Psoas muscle (tissue), 8 donors: ENCODE measurements around the gene GRIN2C. TPM values are rescaled to one million over a fixed set of nuclear protein-coding genes. Genes with fewer than 3 reads are reported as not detected.

Source experiments
- ATAC-seq, 4 donors: fragments of 200-7000 bp; cut with Tn5 transposase; one replicate each; pipeline ENCODE4 v1.9.1; 2020; ENCODE audit warnings: moderate library complexity in 3 of 4, mild to moderate bottlenecking in 2 of 4
- DNase-seq, 2 donors: peaks; one replicate each; pipeline ENCODE4 v3.0.0-alpha.2; 2020
- H3K27ac ChIP-seq: fragments of 200-600 bp; one replicate; pipeline ENCODE4 v1.8.0; 2022
- H3K27me3 ChIP-seq, 3 donors: fragments of 200-600 bp in 1 of 3; one replicate each; pipeline versions ENCODE4 v1.6.1 to v1.8.0; 2013 to 2022; ENCODE audit warnings: low read length in 2 of 3, mild to moderate bottlenecking in 2 of 3, moderate library complexity in 1 of 3; ENCODE audit not compliant: insufficient read depth in 3 of 3
- H3K36me3 ChIP-seq, 2 donors: fragments of 200-600 bp in 1 of 2; one replicate each; pipeline versions ENCODE4 v1.6.1 to v1.8.0; 2013 to 2022; ENCODE audit warnings: low read depth in 1 of 2, mild to moderate bottlenecking in 1 of 2, moderate library complexity in 1 of 2; ENCODE audit not compliant: insufficient read depth in 1 of 2
- H3K4me1 ChIP-seq: fragments of 200-600 bp; one replicate; pipeline ENCODE4 v1.8.0; 2022
- H3K4me3 ChIP-seq: fragments of 200-600 bp; one replicate; pipeline ENCODE4 v1.8.0; 2022; ENCODE audit warnings: mild to moderate bottlenecking
- H3K9me3 ChIP-seq: fragments of 200-600 bp; one replicate; pipeline ENCODE4 v1.8.0; 2022
- CTCF ChIP-seq: fragments of 200-600 bp; IDR thresholded peaks from one replicate; pipeline ENCODE4 v1.8.0; 2022; ENCODE audit warnings: antibody characterized with exemption
- WGBS, 3 donors: extraction: QIAGEN DNeasy Blood & Tissue Kit; methylation state at CpG; one replicate each; pipeline versions ENCODE4 v1.1.6 to v1.1.7; 2013; 5-methylcytosine and 5-hydroxymethylcytosine counted together
- intact Hi-C, 2 donors: fragments of 100-400 bp; cut with DNase I; formaldehyde crosslinking; loops; one replicate each; pipeline versions ENCODE4 v1.11.0 to v1.14.2; 2022
- polyA plus RNA-seq, 3 donors: library from polyadenylated mRNA; stranded (reverse); fragments of 200-250 nt; gene quantifications; one replicate each; pipeline ENCODE4 v1.2.3, GENCODE V29; 2013
- total RNA-seq, 4 donors: library from RNA; stranded (reverse); fragmentation: NEBNext Ultra II Directional in 2 of 4; extraction: Animal tissue kit (Norgen Biotek cat#: 25700) in 2 of 4; gene quantifications; one replicate each; pipeline versions ENCODE4 v1.2.1 to v1.2.4, GENCODE V29; 2021 to 2023
- donor health status: healthy with polysubstance abuse.
- donor health status: DM: no; HTN: no; CAD: no; lungs with moderate emphysema.
- donor health status: Bipolar disorder and iron deficiency.
- donor health status: healthy.
- donor health status: DM: yes; HTN: yes; CAD: no.
- donor health status: DM: no; HTN: no; CAD: no.
- donor health status: DM: no; HTN: no; CAD: no.
- donor health status: DM: yes; HTN: yes; CAD: no.

GRIN2C gene
- total and polyA plus RNA-seq, 7 donors = 0.06 to 0.74 (median 0.32) TPM

- Histone ChIP-seq H3K27ac (no peak overlapping the region), H3K4me3 (no peak overlapping the region), H3K9me3 (no peaks in the 10 kb centered on the region), H3K36me3 (no peaks in the 10 kb centered on the region), H3K27me3 (peaks cover 0 to 41% (median 10%) of the 10 kb centered on the region in 3 donors), H3K4me1 (no peaks in the 10 kb centered on the region)
- WGBS, 3 donors = 60 to 68% (median 66%) methylated on average over 6 of the region's 6 CpGs
- ATAC-seq (no peak), DNase-seq (no peak)
- intact Hi-C loops = loop anchor here in 1 of 2 donors (10.0 kb wide), 1 partner anchor 61 kb away; no protein-coding TSS in a partner anchor
- TF ChIP-seq CTCF = no peak
Measured at GRCh38 chr17:74903671-74904070, 44.0 kb upstream of the GRIN2C start.

GRCh38 chr17:74903034-74903433 is 43.3 kb upstream of the GRIN2C start:
- ATAC-seq (no peak), DNase-seq (no peak)
- intact Hi-C loops = loop anchor here in 1 of 2 donors (10.0 kb wide), 1 partner anchor 62 kb away; no protein-coding TSS in a partner anchor
- WGBS, 3 donors = 74 to 78% (median 76%) methylated on average over 9 of the region's 9 CpGs
- Histone ChIP-seq H3K27me3 (peaks cover 0 to 41% (median 10%) of the 10 kb centered on the region in 3 donors), H3K9me3 (no peaks in the 10 kb centered on the region), H3K4me3 (no peak overlapping the region), H3K36me3 (no peaks in the 10 kb centered on the region), H3K4me1 (no peaks in the 10 kb centered on the region), H3K27ac (no peak overlapping the region)
- no peak for TF ChIP-seq CTCF

GRCh38 chr17:74901353-74902135 is 41.9 kb upstream of the GRIN2C start:
- no peak overlapping the region for H3K4me3 ChIP-seq
- H3K36me3 ChIP-seq = no peaks in the 10 kb centered on the region
- no peak overlapping the region for H3K27ac ChIP-seq
- TF ChIP-seq CTCF = no peak
- WGBS, 3 donors = 73 to 79% (median 75%) methylated on average over 14 of the region's 14 CpGs
- H3K4me1 ChIP-seq = no peaks in the 10 kb centered on the region
- DNase-seq = no peak
- intact Hi-C loops = loop anchor here in 1 of 2 donors (10.0 kb wide), 1 partner anchor 63 kb away; no protein-coding TSS in a partner anchor
- peaks cover 0 to 34% (median 10%) of the 10 kb centered on the region in 3 donors for H3K27me3 ChIP-seq
- no peak for ATAC-seq
- H3K9me3 ChIP-seq = no peaks in the 10 kb centered on the region

GRCh38 chr17:74900208-74900607 is 40.5 kb upstream of the GRIN2C start:
- ATAC-seq (no peak), DNase-seq (peak in 1 of 2 donors; percentile 0)
- H3K27me3 ChIP-seq = peaks cover 0 to 39% (median 10%) of the 10 kb centered on the region in 3 donors
- intact Hi-C loops = loop anchor here in 1 of 2 donors (10.0 kb wide), 1 partner anchor 65 kb away; no protein-coding TSS in a partner anchor
- TF ChIP-seq CTCF = no peak
- 81 to 85% (median 85%) methylated on average over 8 of the region's 8 CpGs for WGBS, 3 donors
- H3K9me3 ChIP-seq = no peaks in the 10 kb centered on the region
- no peaks in the 10 kb centered on the region for H3K4me1 ChIP-seq
- no peak overlapping the region for H3K4me3 ChIP-seq
- H3K36me3 ChIP-seq = no peaks in the 10 kb centered on the region
- H3K27ac ChIP-seq = no peak overlapping the region
